Endothelial cell (in vitro differentiated cells): ENCODE results near the gene POLDIP3. TPM values are rescaled to one million over a fixed set of nuclear protein-coding genes. Genes with fewer than 3 reads are reported as not detected.

Experiments used
- DNase-seq: peaks from one replicate; pipeline ENCODE4 v3.0.0; 2021; ENCODE audit warnings: low spot score
- H3K27ac Mint-ChIP-seq: one replicate; pipeline ENCODE4 v1.8.0; 2021; ENCODE audit warnings: mixed read lengths, inconsistent platforms; ENCODE audit not compliant: unreplicated experiment
- H3K27me3 Mint-ChIP-seq: one replicate; pipeline ENCODE4 v1.8.0; 2021; ENCODE audit warnings: mild to moderate bottlenecking, moderate library complexity, mixed read lengths, inconsistent platforms; ENCODE audit not compliant: unreplicated experiment
- H3K36me3 Mint-ChIP-seq: one replicate; pipeline ENCODE4 v1.8.0; 2021; ENCODE audit warnings: mild to moderate bottlenecking, low read depth, mixed read lengths, inconsistent platforms; ENCODE audit not compliant: unreplicated experiment
- H3K4me1 Mint-ChIP-seq: one replicate; pipeline ENCODE4 v1.8.0; 2021; ENCODE audit warnings: mild to moderate bottlenecking, mixed read lengths, inconsistent platforms; ENCODE audit not compliant: unreplicated experiment
- H3K4me3 Mint-ChIP-seq: one replicate; pipeline ENCODE4 v1.8.0; 2021; ENCODE audit warnings: mild to moderate bottlenecking, mixed read lengths, inconsistent platforms; ENCODE audit not compliant: unreplicated experiment
- H3K9me3 Mint-ChIP-seq: one replicate; pipeline ENCODE4 v1.8.0; 2021; ENCODE audit warnings: mixed read lengths, inconsistent platforms; ENCODE audit not compliant: unreplicated experiment
- CTCF ChIP-seq: fragments of 200-600 bp; sonication (generic); IDR thresholded peaks from one replicate; pipeline ENCODE4 v1.5.0; 2021; ENCODE audit warnings: antibody characterized with exemption; ENCODE audit not compliant: unreplicated experiment
- long read RNA-seq: library from polyadenylated mRNA; unstranded; transcript quantifications from one replicate; pipeline ENCODE4 v2.0.0, GENCODE V29; 2020; ENCODE audit not compliant: unreplicated experiment
- total RNA-seq: library from RNA; stranded (reverse); fragmentation: NEBNext Ultra II Directional; extraction: Animal tissue kit (Norgen Biotek cat#: 25700); gene quantifications from one replicate; pipeline ENCODE4 v1.2.1, GENCODE V29; 2021; ENCODE audit not compliant: unreplicated experiment

Gene POLDIP3
- 50.0 TPM for total RNA-seq
- long read RNA-seq, transcript POLDIP3-201 (9 exons, 3,441 nt), result major isoform, 19 of 24 reads
- long read RNA-seq, partial matches to known transcripts, result 2 of 24 reads
- long read RNA-seq, other reads (novel, unspliced or antisense), result 2 of 24 reads

- peaks cover 21% of the 10 kb centered on the region for H3K27me3 Mint-ChIP-seq
- peaks cover 41% of the 10 kb centered on the region for H3K4me1 Mint-ChIP-seq
- peak within 1 kb of the TSS; percentile 97 for H3K4me3 Mint-ChIP-seq
- TF ChIP-seq CTCF, result no peak
- no peaks in the 10 kb centered on the region for H3K9me3 Mint-ChIP-seq
- H3K27ac Mint-ChIP-seq, result peak within 1 kb of the TSS; percentile 99
- peak; percentile 98 for DNase-seq
- H3K36me3 Mint-ChIP-seq, result peaks cover 6% of the 10 kb centered on the region
These were observed at the start of gene POLDIP3 for GRCh38 chr22:42614312-42615091. Gene POLDIP3, minus strand, starts transcription at chr22:42614883. Its CDS starts 26 bp downstream, at chr22:42614857.

- Mint-ChIP-seq H3K36me3 (no peaks in the 10 kb centered on the region), H3K4me1 (no peaks in the 10 kb centered on the region), H3K27me3 (peaks cover 2% of the 10 kb centered on the region), H3K27ac (no peak overlapping the region), H3K4me3 (no peak overlapping the region), H3K9me3 (no peaks in the 10 kb centered on the region)
- peak; percentile 94 for DNase-seq
- TF ChIP-seq CTCF, result peak; percentile 89
These were observed 47.5 kb upstream of the POLDIP3 start for GRCh38 chr22:42661985-42662831.

- H3K27ac Mint-ChIP-seq, result no peak overlapping the region
- no peaks in the 10 kb centered on the region for H3K27me3 Mint-ChIP-seq
- H3K4me3 Mint-ChIP-seq, result no peak overlapping the region
- no peak for DNase-seq
- no peak for TF ChIP-seq CTCF
- no peaks in the 10 kb centered on the region for H3K36me3 Mint-ChIP-seq
- no peaks in the 10 kb centered on the region for H3K4me1 Mint-ChIP-seq
- no peaks in the 10 kb centered on the region for H3K9me3 Mint-ChIP-seq
These were observed 41.9 kb upstream of the POLDIP3 start for GRCh38 chr22:42656578-42656977.

GRCh38 chr22:42655693-42656092 is 41.0 kb upstream of the POLDIP3 start:
- no peak overlapping the region for H3K27ac Mint-ChIP-seq
- DNase-seq, result no peak
- peaks cover 3% of the 10 kb centered on the region for H3K27me3 Mint-ChIP-seq
- no peak overlapping the region for H3K4me3 Mint-ChIP-seq
- no peak for TF ChIP-seq CTCF
- no peaks in the 10 kb centered on the region for H3K36me3 Mint-ChIP-seq
- H3K4me1 Mint-ChIP-seq, result no peaks in the 10 kb centered on the region
- no peaks in the 10 kb centered on the region for H3K9me3 Mint-ChIP-seq
